Dendritic cell treated with granulocyte-macrophage colony-stimulating factor and Interleukin-4, amounts not matched to agents 40 ng/mL and 50 ng/mL, for 4 days (primary cell): Measurements from ENCODE around the gene ANO4.
"Not testable (repeated sequence)": the region's sequence is repeated elsewhere in the genome, so short reads cannot be mapped to it uniquely, and the experiment has no call there.

ENCODE experiments used
- H3K27ac Mint-ChIP-seq: one replicate; pipeline ENCODE4 v1.8.0; 2022; ENCODE audit warnings: mild to moderate bottlenecking, mixed read lengths
- H3K27me3 Mint-ChIP-seq: one replicate; pipeline ENCODE4 v1.8.0; 2022; ENCODE audit warnings: mild to moderate bottlenecking, mixed read lengths
- H3K36me3 Mint-ChIP-seq: one replicate; pipeline ENCODE4 v1.8.0; 2022; ENCODE audit warnings: low read depth, mixed read lengths
- H3K4me1 Mint-ChIP-seq: one replicate; pipeline ENCODE4 v1.8.0; 2022; ENCODE audit warnings: low read depth, mixed read lengths
- H3K4me3 Mint-ChIP-seq: one replicate; pipeline ENCODE4 v1.8.0; 2022; ENCODE audit warnings: mild to moderate bottlenecking, moderate library complexity, mixed read lengths
- H3K9me3 Mint-ChIP-seq: one replicate; pipeline ENCODE4 v1.8.0; 2022; ENCODE audit warnings: mixed read lengths
- intact Hi-C: fragments of 100-400 bp; cut with micrococcal nuclease; formaldehyde crosslinking; loops from one replicate; pipeline ENCODE4 v1.15.0; 2022

ANO4 gene

GRCh38 chr12:101116911-101117310 lies 322.3 kb downstream of the ANO4 start:
- Mint-ChIP-seq H3K36me3 (no peaks in the 10 kb centered on the region), H3K27ac (no peak overlapping the region)

GRCh38 chr12:101117842-101118241 lies 323.3 kb downstream of the ANO4 start:
- no peaks in the 10 kb centered on the region for H3K27me3 Mint-ChIP-seq
- H3K27ac Mint-ChIP-seq, result no peak overlapping the region
- H3K9me3 Mint-ChIP-seq, result no peaks in the 10 kb centered on the region
- H3K4me1 Mint-ChIP-seq, result no peaks in the 10 kb centered on the region
- no peak overlapping the region for H3K4me3 Mint-ChIP-seq
- H3K36me3 Mint-ChIP-seq, result no peaks in the 10 kb centered on the region
- intact Hi-C loops, result no loop called here

More at GRCh38 chr12:101116911-101117310, 322.3 kb downstream of the ANO4 start:
- Mint-ChIP-seq H3K4me3 (no peak overlapping the region), H3K27me3 (no peaks in the 10 kb centered on the region), H3K4me1 (no peaks in the 10 kb centered on the region), H3K9me3 (no peaks in the 10 kb centered on the region)
- intact Hi-C loops, result no loop called here

- no peak overlapping the region for H3K4me3 Mint-ChIP-seq
- H3K9me3 Mint-ChIP-seq, result peaks cover 8% of the 10 kb centered on the region
- H3K4me1 Mint-ChIP-seq, result no peaks in the 10 kb centered on the region
- intact Hi-C loops, result no loop called here
- no peaks in the 10 kb centered on the region for H3K36me3 Mint-ChIP-seq
- no peak overlapping the region for H3K27ac Mint-ChIP-seq
- H3K27me3 Mint-ChIP-seq, result no peaks in the 10 kb centered on the region
Measured at GRCh38 chr12:101127521-101128219, 333.1 kb downstream of the ANO4 start.

GRCh38 chr12:101145777-101146431 lies 351.3 kb downstream of the ANO4 start:
- intact Hi-C loops, H3K27ac Mint-ChIP-seq, H3K4me3 Mint-ChIP-seq, H3K9me3 Mint-ChIP-seq, H3K27me3 Mint-ChIP-seq, H3K36me3 Mint-ChIP-seq, H3K4me1 Mint-ChIP-seq: not testable (repeated sequence)

- Mint-ChIP-seq H3K27ac (no peak overlapping the region), H3K27me3 (no peaks in the 10 kb centered on the region), H3K36me3 (no peaks in the 10 kb centered on the region), H3K4me3 (no peak overlapping the region), H3K9me3 (no peaks in the 10 kb centered on the region), H3K4me1 (no peaks in the 10 kb centered on the region)
- intact Hi-C loops, result no loop called here
Measured at GRCh38 chr12:101165319-101165718, 370.7 kb downstream of the ANO4 start.

GRCh38 chr12:101166866-101167265 lies 372.3 kb downstream of the ANO4 start:
- Mint-ChIP-seq H3K9me3 (no peaks in the 10 kb centered on the region), H3K27me3 (no peaks in the 10 kb centered on the region), H3K4me3 (no peak overlapping the region), H3K4me1 (no peaks in the 10 kb centered on the region), H3K27ac (no peak overlapping the region), H3K36me3 (no peaks in the 10 kb centered on the region)
- intact Hi-C loops, result no loop called here

GRCh38 chr12:101168001-101168400 lies 373.4 kb downstream of the ANO4 start:
- intact Hi-C loops, result no loop called here
- Mint-ChIP-seq H3K9me3 (no peaks in the 10 kb centered on the region), H3K4me1 (no peaks in the 10 kb centered on the region), H3K27ac (no peak overlapping the region), H3K27me3 (no peaks in the 10 kb centered on the region), H3K4me3 (no peak overlapping the region), H3K36me3 (no peaks in the 10 kb centered on the region)

GRCh38 chr12:101172316-101172715 lies 377.7 kb downstream of the ANO4 start:
- no peak overlapping the region for H3K27ac Mint-ChIP-seq
- H3K4me1 Mint-ChIP-seq, result no peaks in the 10 kb centered on the region
- H3K4me3 Mint-ChIP-seq, result no peak overlapping the region
- no peaks in the 10 kb centered on the region for H3K27me3 Mint-ChIP-seq
- no peaks in the 10 kb centered on the region for H3K9me3 Mint-ChIP-seq
- intact Hi-C loops, result no loop called here
- no peaks in the 10 kb centered on the region for H3K36me3 Mint-ChIP-seq

- H3K9me3 Mint-ChIP-seq, result no peaks in the 10 kb centered on the region
- H3K4me3 Mint-ChIP-seq, result no peak overlapping the region
- H3K36me3 Mint-ChIP-seq, result no peaks in the 10 kb centered on the region
- intact Hi-C loops, result no loop called here
- no peaks in the 10 kb centered on the region for H3K27me3 Mint-ChIP-seq
- H3K4me1 Mint-ChIP-seq, result no peaks in the 10 kb centered on the region
- H3K27ac Mint-ChIP-seq, result no peak overlapping the region
Measured at GRCh38 chr12:101173197-101173749, 378.7 kb downstream of the ANO4 start.

GRCh38 chr12:101174541-101174940 lies 380.0 kb downstream of the ANO4 start:
- Mint-ChIP-seq H3K27me3 (no peaks in the 10 kb centered on the region), H3K27ac (no peak overlapping the region), H3K4me3 (no peak overlapping the region), H3K9me3 (no peaks in the 10 kb centered on the region), H3K4me1 (no peaks in the 10 kb centered on the region), H3K36me3 (no peaks in the 10 kb centered on the region)
- intact Hi-C loops, result no loop called here
